HG03558 (cell line): Measurements from ENCODE around the gene RABAC1.

Experiments
- ATAC-seq: cut with Tn5 transposase; IDR thresholded peaks from one replicate; pipeline ENCODE4 v1.9.1; 2021; ENCODE audit warnings: moderate number of reproducible peaks; ENCODE audit not compliant: unreplicated experiment; ENCODE audit errors: extremely low read depth

The RABAC1 gene

DNA sequence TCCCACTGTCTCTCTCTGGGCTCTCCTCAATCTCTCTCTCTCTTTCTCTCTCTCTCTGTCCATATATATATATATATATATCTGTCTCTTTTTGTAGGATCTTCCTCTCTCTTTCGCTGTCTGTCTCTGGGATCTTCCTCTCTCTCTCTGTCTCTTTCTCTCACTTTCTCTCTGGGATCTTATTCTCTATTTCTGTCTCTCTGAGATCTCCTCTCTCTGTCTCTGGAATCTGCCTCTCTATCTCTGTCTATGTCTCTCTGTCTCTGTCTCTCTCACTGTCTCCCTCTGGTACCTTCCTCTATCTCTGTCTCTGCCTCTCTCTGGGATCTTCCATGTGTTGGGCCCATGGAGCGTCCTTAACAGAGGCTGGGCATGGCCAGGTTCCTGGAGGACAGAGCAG, 31.5 kb upstream of the RABAC1 start:
- ATAC-seq: no peak

- ATAC-seq: no peak
Observed at GRCh38 chr19:41990028-41990427, 30.9 kb upstream of the RABAC1 start.

DNA sequence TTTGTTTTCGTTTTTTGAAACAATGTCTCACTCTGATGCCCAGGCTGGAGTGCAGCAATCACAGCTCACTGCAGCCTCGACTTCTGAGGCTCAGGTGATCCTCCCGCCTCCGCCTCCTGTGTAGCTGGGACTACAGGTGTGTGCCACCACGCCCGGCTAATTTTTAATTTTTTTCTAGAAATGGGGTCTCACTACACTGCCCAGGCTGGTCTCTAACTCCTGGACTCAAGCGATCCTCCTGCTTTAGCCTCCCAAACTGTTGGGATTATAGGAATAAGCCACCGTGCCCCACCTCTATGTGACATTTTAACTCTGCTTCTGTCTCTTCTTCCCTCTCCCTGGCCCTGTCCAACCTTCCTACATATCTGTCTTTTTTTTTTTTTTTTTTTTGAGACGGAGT, 29.8 kb upstream of the RABAC1 start:
- no peak for ATAC-seq

DNA sequence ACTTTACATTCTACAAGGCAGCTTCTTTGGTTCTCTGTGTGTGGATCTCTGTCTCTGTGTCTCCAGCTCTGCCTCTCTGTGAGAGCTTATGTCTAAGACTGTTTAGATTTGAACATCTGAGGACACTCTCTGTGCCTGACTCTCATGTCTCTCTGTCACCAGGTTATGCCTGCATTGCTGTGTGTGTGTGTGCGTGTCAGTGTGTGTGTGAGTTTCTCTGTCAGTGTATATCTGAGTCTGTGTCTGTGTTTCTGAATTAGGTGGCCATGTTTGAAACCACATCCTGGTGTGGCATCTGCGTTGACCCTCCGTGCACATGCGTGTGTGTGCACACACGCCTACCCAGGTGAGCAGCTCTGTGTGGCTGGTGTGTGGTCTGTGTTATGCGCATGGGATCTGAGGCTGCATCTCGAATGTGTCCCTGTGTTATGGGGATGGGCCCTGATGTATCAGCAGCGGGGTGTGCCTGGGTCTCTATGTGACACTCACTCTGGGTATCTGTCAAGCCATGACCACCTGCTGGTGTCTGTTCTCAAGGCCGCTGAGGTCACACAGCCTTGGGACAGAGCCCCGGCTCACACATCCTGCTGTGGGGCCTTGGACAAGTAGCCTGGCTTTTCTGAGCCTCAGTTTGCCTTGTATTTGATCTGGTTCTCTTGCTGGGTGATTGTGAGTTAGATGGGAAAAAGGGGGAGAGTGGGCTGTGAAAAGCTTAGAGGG, 28.2 kb upstream of the RABAC1 start:
- ATAC-seq: no peak

- no peak for ATAC-seq
Observed at GRCh38 chr19:41984961-41985360, 25.8 kb upstream of the RABAC1 start.

GRCh38 chr19:41981724-41982123, 22.6 kb upstream of the RABAC1 start:
- no peak for ATAC-seq

DNA sequence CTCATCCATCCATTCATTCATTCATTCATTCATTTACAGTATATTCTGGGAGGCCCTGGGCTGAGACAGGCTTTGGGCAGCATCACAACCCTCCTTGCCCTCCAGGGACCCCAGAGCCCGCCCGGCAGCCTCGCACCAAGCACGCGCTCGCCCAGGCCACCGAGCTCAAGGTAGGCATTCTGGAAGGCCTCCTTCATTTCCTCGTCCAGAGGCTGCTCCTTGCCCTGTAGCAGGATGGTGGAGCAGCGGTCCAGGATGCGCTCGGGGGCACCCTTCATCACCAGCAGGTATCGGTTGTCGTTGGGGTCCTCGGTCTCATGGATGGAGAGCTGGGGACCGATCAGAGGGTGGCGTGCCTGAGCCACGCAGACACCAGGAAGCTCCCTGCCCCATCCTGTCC, 19.3 kb upstream of the RABAC1 start:
- no peak for ATAC-seq

DNA sequence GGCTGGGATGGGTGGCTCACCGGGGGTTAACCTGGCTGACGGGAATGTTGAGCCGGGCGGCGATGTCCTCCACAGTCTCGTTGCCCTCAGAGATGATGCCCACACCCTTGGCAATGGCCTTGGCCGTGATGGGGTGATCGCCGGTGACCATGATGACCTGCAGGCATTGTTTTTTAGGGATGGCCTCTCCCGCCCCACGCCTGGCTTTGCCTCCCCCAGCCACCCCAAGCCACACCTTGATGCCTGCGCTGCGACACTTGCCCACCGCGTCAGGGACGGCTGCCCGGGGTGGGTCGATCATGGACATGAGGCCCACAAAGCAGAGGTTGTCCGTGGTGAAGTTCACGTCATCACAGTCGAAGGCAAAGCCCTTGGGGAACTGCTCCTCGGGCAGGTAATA, 18.8 kb upstream of the RABAC1 start:
- ATAC-seq: no peak

GRCh38 chr19:41974652-41975051, 15.5 kb upstream of the RABAC1 start:
- ATAC-seq: no peak

DNA sequence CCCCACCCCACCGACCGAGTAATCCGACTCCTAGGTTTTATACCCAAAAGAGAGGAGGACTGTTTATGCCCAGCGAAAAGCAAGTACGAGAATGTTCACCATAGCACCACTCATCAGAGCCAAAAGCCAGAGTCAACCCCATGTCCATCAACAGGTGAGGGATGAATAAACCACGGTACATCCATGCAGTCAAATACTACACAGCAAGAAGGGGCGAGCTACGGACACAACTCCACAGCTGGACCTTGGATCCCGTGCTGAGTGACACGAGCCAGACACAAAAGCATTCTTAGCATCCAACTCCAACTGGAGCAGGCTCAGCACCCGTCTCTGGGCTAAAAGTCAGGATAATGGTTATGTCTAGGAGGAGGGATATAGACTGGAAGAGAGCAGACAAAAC, 12.2 kb upstream of the RABAC1 start:
- ATAC-seq: no peak

DNA sequence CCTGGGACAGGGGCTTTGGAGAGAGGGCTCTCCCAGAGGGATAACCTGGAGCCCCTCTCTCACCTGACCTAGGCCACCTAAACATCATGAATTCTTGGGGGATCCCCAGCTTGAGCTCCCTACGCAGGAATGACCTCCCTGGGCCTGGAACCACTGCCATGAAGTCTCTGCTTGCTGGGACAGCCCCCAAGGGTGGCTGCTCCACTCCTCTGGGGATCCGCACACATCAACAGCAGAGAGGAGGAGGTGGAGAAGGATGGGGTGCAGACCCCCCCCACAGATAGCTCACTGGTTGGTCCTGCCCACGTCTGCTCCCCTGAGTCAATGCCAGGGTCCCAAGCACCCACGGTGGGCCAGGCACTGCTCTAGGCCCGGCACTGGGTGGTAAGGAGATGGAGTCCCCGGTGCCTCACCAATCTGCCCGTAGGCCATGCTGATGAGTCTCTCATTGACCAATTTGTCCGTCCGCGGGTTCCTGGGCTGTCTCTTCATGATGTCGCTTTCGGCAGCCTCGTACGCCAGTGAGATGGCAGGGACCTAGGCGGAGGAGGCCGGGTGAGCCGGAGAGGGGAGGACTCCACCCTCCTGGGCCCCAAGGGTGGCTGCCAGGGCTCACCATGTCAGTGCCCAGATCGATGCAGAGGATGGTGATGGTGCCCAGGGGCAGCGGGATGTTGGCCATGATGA, 10.8 kb upstream of the RABAC1 start:
- no peak for ATAC-seq

- no peak for ATAC-seq
Observed at GRCh38 chr19:41968751-41969595, 9.9 kb upstream of the RABAC1 start.

DNA sequence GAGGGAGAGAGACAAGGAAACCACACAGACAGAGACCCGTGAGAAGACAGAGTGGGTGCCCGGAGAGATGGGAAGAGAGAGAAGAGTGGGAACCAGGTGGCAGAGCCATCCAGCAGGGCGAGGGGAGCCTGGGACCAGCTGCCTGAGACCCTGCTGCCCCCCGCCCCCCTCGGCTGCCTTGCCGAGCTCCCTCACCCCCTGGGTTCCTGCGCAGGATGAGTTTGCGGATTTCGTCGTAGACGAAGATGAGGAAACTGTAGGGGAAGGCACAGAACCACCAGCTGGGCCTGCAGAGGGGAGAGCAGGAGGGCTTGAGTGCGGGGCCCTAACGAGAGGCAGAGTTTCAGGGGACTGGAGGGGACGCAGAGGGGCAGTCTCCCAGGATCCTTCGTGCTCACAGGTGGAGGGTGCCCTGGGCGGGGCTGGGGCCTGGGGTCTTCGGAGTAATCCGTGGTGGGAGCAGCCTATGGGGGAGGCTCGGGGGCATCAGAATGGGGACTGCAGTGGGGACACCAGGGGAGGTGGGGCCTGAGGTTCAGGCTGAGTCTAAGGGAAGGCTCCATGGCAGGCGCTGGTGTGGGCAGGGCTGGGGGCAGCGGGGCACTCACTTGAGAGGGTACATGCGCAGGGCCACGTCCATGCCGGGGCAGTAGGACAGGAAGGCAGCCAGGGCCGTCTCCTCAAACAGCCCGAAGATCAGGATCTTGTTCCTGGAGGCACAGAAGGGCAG, 8.1 kb upstream of the RABAC1 start:
- ATAC-seq: no peak

- ATAC-seq: no peak
Observed at GRCh38 chr19:41965106-41965505, 6.0 kb upstream of the RABAC1 start.

DNA sequence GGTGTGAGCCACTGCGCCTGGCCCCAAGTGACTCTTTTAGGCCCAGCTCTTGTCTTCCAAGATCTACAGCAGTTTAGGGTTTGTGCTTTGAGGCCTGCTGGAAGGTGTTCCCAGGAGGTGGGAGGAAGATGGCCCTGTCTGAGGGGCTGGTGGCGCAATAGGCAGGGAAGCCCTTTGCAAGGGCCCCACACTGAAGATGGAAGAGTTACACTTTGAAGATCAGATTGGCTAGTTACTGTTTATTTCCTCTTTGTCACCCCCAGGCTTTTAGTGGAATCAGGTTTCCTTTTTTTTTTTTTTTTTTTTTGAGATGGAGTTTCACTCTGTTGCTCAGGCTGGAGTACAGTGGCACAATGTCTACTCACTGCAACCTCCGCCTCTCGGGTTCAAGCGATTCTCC, 1.9 kb upstream of the RABAC1 start:
- no peak for ATAC-seq

DNA sequence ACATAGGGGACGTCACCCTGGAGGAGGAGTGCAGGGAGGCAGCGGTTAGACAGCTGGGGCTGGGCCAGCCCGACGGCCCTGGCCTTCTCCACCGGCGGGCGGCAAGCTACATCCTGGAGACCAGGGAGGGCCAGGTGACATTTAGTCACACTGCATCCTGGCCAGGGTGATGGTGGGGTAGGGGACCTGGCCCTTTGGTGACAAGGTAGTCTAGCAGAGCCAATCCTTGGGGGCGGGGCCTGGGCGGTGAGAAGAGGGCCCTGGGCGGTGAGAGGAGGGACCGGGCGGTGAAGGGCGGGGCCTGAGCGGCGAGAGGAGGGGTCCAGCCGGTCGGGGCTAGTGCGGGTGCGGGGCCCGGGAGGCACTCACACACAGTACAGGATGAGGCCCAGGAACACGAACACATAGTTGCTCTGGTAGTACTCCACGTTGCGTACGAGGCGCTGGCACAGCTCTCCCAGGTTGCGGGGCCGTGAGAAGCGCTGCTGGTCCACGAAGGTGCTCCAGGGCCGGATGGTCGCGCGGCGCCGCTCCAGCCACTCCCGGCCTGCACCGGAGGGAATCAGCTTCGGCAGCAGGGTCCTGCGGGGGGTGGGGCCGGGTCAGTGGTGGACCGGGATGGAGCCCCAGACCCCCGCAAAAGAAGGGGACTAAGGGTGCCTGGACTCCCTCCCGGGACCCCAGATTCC, 610 bp downstream of the RABAC1 start:
- no peak for ATAC-seq

DNA sequence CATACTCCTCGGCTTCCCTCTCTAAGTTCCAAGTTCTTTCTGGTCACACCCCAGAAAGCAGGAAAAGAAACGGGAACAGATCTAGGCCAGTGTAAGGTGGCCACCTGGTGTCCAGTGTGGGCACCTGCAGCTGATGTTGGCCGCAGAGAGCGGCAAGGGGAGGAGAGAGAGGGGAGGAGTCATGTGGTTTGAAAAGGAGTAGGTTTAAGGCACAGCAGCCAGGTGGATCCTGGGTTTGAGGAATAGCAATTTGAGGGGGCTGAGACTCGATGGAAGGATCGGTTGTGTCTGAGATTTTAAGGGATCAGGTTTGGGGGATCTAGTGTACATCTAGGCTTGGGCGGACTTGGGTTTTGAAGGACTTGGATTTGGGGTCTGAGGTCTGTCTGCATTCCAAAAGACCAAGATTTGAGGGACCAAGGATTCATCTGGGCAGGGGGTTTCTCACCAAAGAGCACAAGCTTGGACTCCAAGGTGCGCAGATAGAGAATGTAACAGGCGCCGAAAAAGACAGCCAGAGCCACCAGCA, 1.2 kb downstream of the RABAC1 start:
- ATAC-seq: no peak

DNA sequence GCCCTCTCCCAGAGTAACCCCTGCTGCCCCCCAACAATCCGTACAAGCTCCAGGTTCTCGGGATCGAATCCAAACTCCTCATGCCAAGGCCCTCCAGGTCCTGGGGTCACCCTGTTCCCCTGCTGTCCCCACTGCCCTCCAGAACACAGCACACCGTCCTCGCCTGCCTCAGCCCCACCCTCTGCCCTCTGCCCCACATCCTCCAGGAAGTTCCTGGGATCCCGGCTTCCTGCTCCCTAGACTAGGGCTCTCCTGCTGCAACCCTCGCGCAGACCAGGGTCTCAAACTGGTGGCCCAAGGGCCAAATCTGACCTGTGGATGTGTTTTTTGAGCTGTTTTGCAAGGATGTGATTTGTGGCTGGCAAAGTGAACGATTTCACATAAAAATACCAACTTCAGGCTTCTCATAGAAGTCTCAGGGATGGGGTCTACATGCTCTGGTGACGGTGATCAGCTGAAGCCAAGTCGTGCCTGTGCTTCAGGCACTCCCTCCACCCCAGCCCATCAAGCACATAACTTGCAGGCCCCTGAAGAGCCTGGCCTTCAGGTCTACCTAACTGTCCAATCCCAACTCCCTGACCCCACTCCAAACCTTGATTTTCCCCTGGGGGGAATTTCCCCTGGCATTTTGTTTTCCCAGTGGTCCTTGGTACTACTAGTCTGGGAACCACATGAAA, 1.8 kb downstream of the RABAC1 start:
- no peak for ATAC-seq

DNA sequence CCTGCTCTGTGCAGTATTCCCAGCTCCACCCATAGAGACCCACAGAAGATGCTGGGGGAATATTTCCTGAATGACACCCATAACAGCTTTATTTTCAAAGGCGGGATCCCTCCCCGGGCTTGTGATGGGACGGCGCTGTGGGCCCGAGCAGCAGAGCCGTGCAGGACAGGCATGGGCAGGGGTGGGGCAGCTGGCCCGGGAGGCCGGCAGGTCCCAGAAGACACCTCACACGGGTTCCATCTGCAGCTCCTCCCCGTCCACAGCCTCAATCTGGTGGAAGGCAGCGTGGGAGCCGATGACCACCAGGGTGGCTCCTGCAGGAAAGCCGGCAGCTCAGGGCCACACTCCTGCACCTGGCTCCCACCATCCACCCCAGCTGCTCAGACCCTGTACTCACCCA, 2.5 kb downstream of the RABAC1 start:
- no peak for ATAC-seq
